HepG2 (cell line): ENCODE results near the gene PLCL2. TPM values are rescaled to one million over a fixed set of nuclear protein-coding genes. Genes with fewer than 3 reads are reported as not detected.

ENCODE experiments used
- CREB3 ChIP-seq: sonication (generic); formaldehyde crosslinking; IDR thresholded peaks from 2 replicates; pipeline ENCODE4 v1.5.0; 2020; ENCODE audit warnings: missing genetic modification reagents
- HOXA7 ChIP-seq: sonication (generic); formaldehyde crosslinking; IDR thresholded peaks from 2 replicates; pipeline ENCODE4 v1.8.1; 2022; ENCODE audit warnings: mild to moderate bottlenecking, missing genetic modification reagents, moderate library complexity
- KLF13 ChIP-seq: sonication (generic); formaldehyde crosslinking; IDR thresholded peaks from 2 replicates; pipeline ENCODE4 v1.4.0; 2020; ENCODE audit warnings: mild to moderate bottlenecking, missing genetic modification reagents
- NFE2L1 ChIP-seq: sonication (generic); formaldehyde crosslinking; IDR thresholded peaks from 2 replicates; pipeline ENCODE4 v1.4.0; 2020; ENCODE audit warnings: missing genetic modification reagents, mild to moderate bottlenecking, borderline replicate concordance
- ZIK1 ChIP-seq: sonication (generic); formaldehyde crosslinking; IDR thresholded peaks from 2 replicates; pipeline ENCODE4 v1.5.0; 2020; ENCODE audit warnings: mild to moderate bottlenecking, low read depth, missing genetic modification reagents, borderline replicate concordance
- ZNF3 ChIP-seq: IDR thresholded peaks from 2 replicates; pipeline ENCODE4 v1.7.0; 2017; ENCODE audit warnings: inconsistent platforms
- ZNF337 ChIP-seq: sonication (generic); formaldehyde crosslinking; IDR thresholded peaks from 2 replicates; pipeline ENCODE4 v1.5.1; 2020; ENCODE audit warnings: missing genetic modification reagents, low read depth, mild to moderate bottlenecking, borderline replicate concordance
- ZNF33B ChIP-seq: sonication (generic); formaldehyde crosslinking; IDR thresholded peaks from 2 replicates; pipeline ENCODE4 v1.5.1; 2020; ENCODE audit warnings: mild to moderate bottlenecking, missing genetic modification reagents
- ZNF510 ChIP-seq: sonication (generic); formaldehyde crosslinking; IDR thresholded peaks from 2 replicates; pipeline ENCODE4 v1.4.0; 2020; ENCODE audit warnings: low read depth, mild to moderate bottlenecking, missing genetic modification reagents
- polyA plus RNA-seq, 8 experiments: library from polyadenylated mRNA; depleted of rRNA in 3 of 8; stranded (reverse) in 7 of 8; unstranded in 1 of 8; fragments of >200 nt; fragmentation: Illumina TruSeq in 4 of 8; extraction: Trizol in 4 of 8; gene quantifications; 2 replicates each; pipeline versions ENCODE4 v1.2.1 to v1.2.3, GENCODE V29; 2011 to 2016; ENCODE audit warnings: low read depth in 4 of 8, missing spikeins in 1 of 8, mixed read lengths in 1 of 8; ENCODE audit not compliant: insufficient read depth in 1 of 8
- total RNA-seq, 5 experiments: library from RNA; depleted of rRNA; stranded (reverse); fragments of >200 nt; fragmentation: Illumina TruSeq; extraction: Trizol; gene quantifications; 2 replicates each; pipeline ENCODE4 v1.2.3, GENCODE V29; 2016; ENCODE audit warnings: low read depth in 1 of 5
- TF ChIP-seq, protein P1 (sequence below): IDR thresholded peaks from 2 replicates; pipeline ENCODE4 v1.6.1; 2012; ENCODE audit warnings: low read length, improper control_type of control experiment
- TF ChIP-seq, protein P2 (sequence below): sonication (generic); formaldehyde crosslinking; IDR thresholded peaks from 2 replicates; pipeline ENCODE4 v1.4.0; 2020; ENCODE audit warnings: mild to moderate bottlenecking, missing genetic modification reagents

Gene PLCL2
- total and polyA plus RNA-seq, 2 of the 13 experiments (the other 11 are each of a cell fraction or from before 2014, with no cell fraction given), result not detected

GRCh38 chr3:16912400-16913263, 27.9 kb downstream of the PLCL2 start (continued):
- TF ChIP-seq, protein P1, sequence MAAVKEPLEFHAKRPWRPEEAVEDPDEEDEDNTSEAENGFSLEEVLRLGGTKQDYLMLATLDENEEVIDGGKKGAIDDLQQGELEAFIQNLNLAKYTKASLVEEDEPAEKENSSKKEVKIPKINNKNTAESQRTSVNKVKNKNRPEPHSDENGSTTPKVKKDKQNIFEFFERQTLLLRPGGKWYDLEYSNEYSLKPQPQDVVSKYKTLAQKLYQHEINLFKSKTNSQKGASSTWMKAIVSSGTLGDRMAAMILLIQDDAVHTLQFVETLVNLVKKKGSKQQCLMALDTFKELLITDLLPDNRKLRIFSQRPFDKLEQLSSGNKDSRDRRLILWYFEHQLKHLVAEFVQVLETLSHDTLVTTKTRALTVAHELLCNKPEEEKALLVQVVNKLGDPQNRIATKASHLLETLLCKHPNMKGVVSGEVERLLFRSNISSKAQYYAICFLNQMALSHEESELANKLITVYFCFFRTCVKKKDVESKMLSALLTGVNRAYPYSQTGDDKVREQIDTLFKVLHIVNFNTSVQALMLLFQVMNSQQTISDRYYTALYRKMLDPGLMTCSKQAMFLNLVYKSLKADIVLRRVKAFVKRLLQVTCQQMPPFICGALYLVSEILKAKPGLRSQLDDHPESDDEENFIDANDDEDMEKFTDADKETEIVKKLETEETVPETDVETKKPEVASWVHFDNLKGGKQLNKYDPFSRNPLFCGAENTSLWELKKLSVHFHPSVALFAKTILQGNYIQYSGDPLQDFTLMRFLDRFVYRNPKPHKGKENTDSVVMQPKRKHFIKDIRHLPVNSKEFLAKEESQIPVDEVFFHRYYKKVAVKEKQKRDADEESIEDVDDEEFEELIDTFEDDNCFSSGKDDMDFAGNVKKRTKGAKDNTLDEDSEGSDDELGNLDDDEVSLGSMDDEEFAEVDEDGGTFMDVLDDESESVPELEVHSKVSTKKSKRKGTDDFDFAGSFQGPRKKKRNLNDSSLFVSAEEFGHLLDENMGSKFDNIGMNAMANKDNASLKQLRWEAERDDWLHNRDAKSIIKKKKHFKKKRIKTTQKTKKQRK, result no peak
- no peak for TF ChIP-seq NFE2L1 (CRISPR knock-in tag)
- TF ChIP-seq ZNF3, result no peak
- TF ChIP-seq ZIK1, result no peak
- no peak for TF ChIP-seq ZNF33B (CRISPR knock-in tag)
- TF ChIP-seq, protein P2, sequence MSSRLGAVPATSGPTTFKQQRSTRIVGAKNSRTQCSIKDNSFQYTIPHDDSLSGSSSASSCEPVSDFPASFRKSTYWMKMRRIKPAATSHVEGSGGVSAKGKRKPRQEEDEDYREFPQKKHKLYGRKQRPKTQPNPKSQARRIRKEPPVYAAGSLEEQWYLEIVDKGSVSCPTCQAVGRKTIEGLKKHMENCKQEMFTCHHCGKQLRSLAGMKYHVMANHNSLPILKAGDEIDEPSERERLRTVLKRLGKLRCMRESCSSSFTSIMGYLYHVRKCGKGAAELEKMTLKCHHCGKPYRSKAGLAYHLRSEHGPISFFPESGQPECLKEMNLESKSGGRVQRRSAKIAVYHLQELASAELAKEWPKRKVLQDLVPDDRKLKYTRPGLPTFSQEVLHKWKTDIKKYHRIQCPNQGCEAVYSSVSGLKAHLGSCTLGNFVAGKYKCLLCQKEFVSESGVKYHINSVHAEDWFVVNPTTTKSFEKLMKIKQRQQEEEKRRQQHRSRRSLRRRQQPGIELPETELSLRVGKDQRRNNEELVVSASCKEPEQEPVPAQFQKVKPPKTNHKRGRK (CRISPR knock-in tag), result no peak
- no peak for TF ChIP-seq CREB3
- no peak for TF ChIP-seq ZNF337 (CRISPR knock-in tag)
- no peak for TF ChIP-seq ZNF510
- TF ChIP-seq KLF13 (CRISPR knock-in tag), result no peak
- no peak for TF ChIP-seq HOXA7 (CRISPR knock-in tag)
